Ectodermal cell (in vitro differentiated cells): ENCODE data around the gene LIN7A.

ENCODE experiments used
- H3K27ac ChIP-seq: 2 replicates; pipeline ENCODE4 v1.7.0; 2013; ENCODE audit warnings: mild to moderate bottlenecking, low read depth, low read length; ENCODE audit not compliant: insufficient read depth, poor library complexity, severe bottlenecking
- H3K27me3 ChIP-seq: 2 replicates; pipeline ENCODE4 v1.7.0; 2013; ENCODE audit warnings: mild to moderate bottlenecking, low read length; ENCODE audit not compliant: insufficient read depth, control insufficient read depth, poor library complexity, severe bottlenecking
- H3K36me3 ChIP-seq: one replicate; pipeline ENCODE4 v1.7.0; 2013; ENCODE audit warnings: low read length; ENCODE audit not compliant: control insufficient read depth, insufficient read depth
- H3K4me1 ChIP-seq: one replicate; pipeline ENCODE4 v1.7.0; 2013; ENCODE audit warnings: low read length; ENCODE audit not compliant: control insufficient read depth, insufficient read depth
- H3K4me3 ChIP-seq: 2 replicates; pipeline ENCODE4 v1.7.0; 2013; ENCODE audit warnings: low read depth, low read length, control low read depth; ENCODE audit not compliant: insufficient read depth
- H3K9me3 ChIP-seq: 2 replicates; pipeline ENCODE4 v1.7.0; 2013; ENCODE audit warnings: mild to moderate bottlenecking, low read length, moderate library complexity; ENCODE audit not compliant: control insufficient read depth
- WGBS, 2 experiments: methylation state at CpG; one replicate each; pipeline ENCODE4 v1.1.7; 2013; ENCODE audit warnings: missing lambda C conversion rate in 2 of 2; 5-methylcytosine and 5-hydroxymethylcytosine counted together

Gene LIN7A

GRCh38 chr12:80952443-80952842, 14.7 kb upstream of the LIN7A start:
- Histone ChIP-seq H3K27me3 (no peaks in the 10 kb centered on the region), H3K4me3 (no peak overlapping the region), H3K27ac (no peak overlapping the region), H3K9me3 (no peaks in the 10 kb centered on the region), H3K4me1 (no peaks in the 10 kb centered on the region), H3K36me3 (no peaks in the 10 kb centered on the region)

DNA sequence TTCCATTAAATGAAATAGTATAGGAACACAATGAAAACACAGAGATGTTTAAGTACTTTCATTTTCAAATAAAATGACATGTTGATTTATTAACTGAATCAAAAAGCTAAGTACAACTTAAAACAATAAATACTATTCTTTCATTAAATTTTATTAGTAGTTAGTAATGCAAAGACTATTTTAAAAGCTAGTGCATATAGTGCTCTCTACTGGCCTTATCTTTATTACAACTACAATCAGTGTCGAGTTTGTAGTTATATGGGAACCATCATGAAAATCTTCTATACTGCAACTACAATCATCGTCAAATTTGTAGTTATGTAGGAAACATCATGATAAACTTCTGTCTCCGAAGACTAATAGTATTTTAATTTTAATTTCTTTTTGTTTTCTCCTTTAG, 8.9 kb upstream of the LIN7A start:
- H3K27me3 ChIP-seq = no peaks in the 10 kb centered on the region
- no peak overlapping the region for H3K4me3 ChIP-seq
- WGBS, 2 experiments = 67 to 80% methylated on average over 1 of the region's 3 CpGs
- no peak overlapping the region for H3K27ac ChIP-seq
- no peaks in the 10 kb centered on the region for H3K9me3 ChIP-seq
- no peaks in the 10 kb centered on the region for H3K4me1 ChIP-seq
- no peaks in the 10 kb centered on the region for H3K36me3 ChIP-seq

DNA sequence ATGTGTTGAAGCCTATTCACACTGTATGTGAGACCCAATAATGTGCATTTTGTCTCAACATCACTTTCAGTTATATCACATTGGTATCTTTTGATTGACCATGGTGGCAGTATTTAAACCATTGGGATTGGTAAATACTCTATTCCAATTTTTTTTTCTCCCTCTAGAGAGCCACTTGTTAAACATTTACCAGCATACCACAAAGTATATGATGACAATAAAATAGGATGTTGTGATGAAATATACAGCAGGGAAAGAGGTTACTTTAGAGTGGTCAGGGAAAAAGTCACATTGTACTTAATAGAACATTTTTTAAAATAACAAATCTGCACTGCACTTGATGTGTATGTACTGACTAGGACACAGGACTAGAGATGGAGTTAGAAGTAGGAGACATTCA, 5.6 kb upstream of the LIN7A start:
- no peaks in the 10 kb centered on the region for H3K9me3 ChIP-seq
- H3K27ac ChIP-seq = no peak overlapping the region
- H3K27me3 ChIP-seq = peaks cover 9% of the 10 kb centered on the region
- H3K4me3 ChIP-seq = no peak overlapping the region
- H3K4me1 ChIP-seq = no peaks in the 10 kb centered on the region
- H3K36me3 ChIP-seq = no peaks in the 10 kb centered on the region

DNA sequence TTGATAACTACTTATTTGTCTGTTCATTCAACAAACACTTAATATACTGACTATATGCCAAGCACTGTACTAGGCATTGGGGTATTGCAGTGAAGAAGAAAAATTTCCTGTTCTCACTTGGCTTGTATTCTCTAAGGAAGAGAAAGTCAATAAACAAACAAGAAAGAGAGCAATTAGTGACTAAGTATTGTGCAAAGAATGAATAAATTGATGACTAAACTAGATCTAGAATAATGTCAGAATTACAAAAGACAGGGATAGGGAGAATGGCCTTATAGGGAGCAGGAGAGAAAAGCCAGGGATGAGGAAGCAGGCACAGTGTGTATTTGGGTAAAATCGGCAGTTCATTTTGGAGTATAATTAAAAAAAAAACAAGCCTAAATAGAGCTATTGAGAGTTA, 4.2 kb upstream of the LIN7A start:
- Histone ChIP-seq H3K27ac (no peak overlapping the region), H3K9me3 (no peaks in the 10 kb centered on the region), H3K4me3 (no peak overlapping the region), H3K4me1 (no peaks in the 10 kb centered on the region), H3K36me3 (no peaks in the 10 kb centered on the region), H3K27me3 (peaks cover 21% of the 10 kb centered on the region)
- WGBS, 2 experiments = 92% methylated on average over 1 of the region's 1 CpG

GRCh38 chr12:80939231-80939950, 1.7 kb upstream of the LIN7A start:
- no peaks in the 10 kb centered on the region for H3K4me1 ChIP-seq
- no peaks in the 10 kb centered on the region for H3K9me3 ChIP-seq
- 75 to 79% methylated on average over 5 to 7 of the region's 7 CpGs for WGBS, 2 experiments
- no peak overlapping the region for H3K27ac ChIP-seq
- H3K36me3 ChIP-seq = no peaks in the 10 kb centered on the region
- H3K27me3 ChIP-seq = peaks cover 24% of the 10 kb centered on the region
- H3K4me3 ChIP-seq = no peak overlapping the region

DNA sequence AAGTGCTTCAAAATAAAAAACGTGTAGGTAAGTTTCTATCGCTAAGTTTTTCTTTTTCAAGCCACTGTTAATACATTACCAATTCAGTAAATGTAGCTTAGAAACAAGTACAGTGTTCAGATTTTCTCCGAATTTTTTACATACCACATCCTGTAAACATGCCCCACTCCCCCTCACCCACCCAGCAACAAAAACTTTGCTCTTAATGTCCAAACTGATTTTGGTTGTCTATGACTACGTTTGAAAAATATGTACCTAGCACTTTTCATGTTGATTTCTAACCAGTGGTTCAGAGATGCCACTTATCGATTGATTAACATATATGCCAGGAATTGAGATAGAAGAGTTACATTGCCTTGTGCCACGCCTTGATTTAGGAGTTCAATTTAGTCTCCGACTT, 663 bp upstream of the LIN7A start:
- H3K36me3 ChIP-seq = no peaks in the 10 kb centered on the region
- WGBS, 2 experiments = 66 to 67% methylated on average over 7 of the region's 7 CpGs
- no peaks in the 10 kb centered on the region for H3K9me3 ChIP-seq
- H3K27me3 ChIP-seq = peaks cover 24% of the 10 kb centered on the region
- no peaks in the 10 kb centered on the region for H3K4me1 ChIP-seq
- no peak overlapping the region for H3K27ac ChIP-seq
- no peak overlapping the region for H3K4me3 ChIP-seq

GRCh38 chr12:80936642-80937390, 918 bp downstream of the LIN7A start:
- Histone ChIP-seq H3K4me1 (no peaks in the 10 kb centered on the region), H3K36me3 (no peaks in the 10 kb centered on the region), H3K9me3 (no peaks in the 10 kb centered on the region), H3K27me3 (peaks cover 24% of the 10 kb centered on the region), H3K27ac (no peak overlapping the region), H3K4me3 (peak overlapping the region; percentile 80)
- WGBS, 2 experiments = 0% methylated on average over 67 of the region's 67 CpGs

DNA sequence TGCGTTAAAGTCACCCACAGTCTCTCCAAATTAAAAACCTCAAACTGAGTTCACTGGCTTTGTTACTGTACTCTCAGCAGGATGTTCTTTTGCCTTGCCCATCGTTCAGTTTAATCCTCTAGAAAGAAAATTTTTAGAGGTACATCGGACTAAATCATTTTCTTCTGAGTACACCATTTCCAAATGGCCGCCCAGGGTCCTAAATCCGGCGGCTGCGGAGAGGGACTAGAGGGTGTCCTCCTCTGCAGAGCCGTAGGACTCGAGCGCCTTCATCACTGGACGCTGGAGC, 1.4 kb downstream of the LIN7A start:
- Histone ChIP-seq H3K4me1 (no peaks in the 10 kb centered on the region), H3K9me3 (no peaks in the 10 kb centered on the region), H3K36me3 (no peaks in the 10 kb centered on the region), H3K27me3 (peaks cover 24% of the 10 kb centered on the region), H3K27ac (no peak overlapping the region), H3K4me3 (peak overlapping the region; percentile 80)
- WGBS, 2 experiments = 0 to 1% methylated on average over 11 of the region's 11 CpGs

DNA sequence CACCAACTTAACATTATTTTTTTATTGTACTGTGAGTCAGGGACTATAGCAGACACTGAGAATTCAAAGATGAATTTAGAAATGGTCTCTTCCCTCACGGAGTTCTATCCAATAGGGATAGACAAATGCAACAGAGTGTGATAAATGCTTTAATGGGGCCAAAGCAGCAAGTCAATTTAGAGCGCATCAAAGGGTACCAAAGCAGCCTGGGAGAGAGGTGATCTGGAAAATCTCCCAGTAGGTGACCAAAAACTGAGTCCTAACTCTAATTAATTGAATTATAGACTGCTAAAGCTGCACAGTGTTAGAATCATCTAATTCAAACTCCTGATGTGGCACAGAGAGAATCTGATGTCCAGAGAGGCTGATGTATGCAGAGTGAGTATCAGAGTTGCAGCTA, 2.6 kb downstream of the LIN7A start:
- H3K27ac ChIP-seq = no peak overlapping the region
- no peaks in the 10 kb centered on the region for H3K9me3 ChIP-seq
- H3K27me3 ChIP-seq = peaks cover 24% of the 10 kb centered on the region
- no peaks in the 10 kb centered on the region for H3K4me1 ChIP-seq
- H3K4me3 ChIP-seq = no peak overlapping the region
- H3K36me3 ChIP-seq = no peaks in the 10 kb centered on the region
- 77 to 79% methylated on average over 2 of the region's 2 CpGs for WGBS, 2 experiments

- H3K4me1 ChIP-seq = no peaks in the 10 kb centered on the region
- 89 to 92% methylated on average over 1 of the region's 1 CpG for WGBS, 2 experiments
These were observed 11.8 kb downstream of the LIN7A start for GRCh38 chr12:80925983-80926382.

More at GRCh38 chr12:80925983-80926382, 11.8 kb downstream of the LIN7A start:
- H3K36me3 ChIP-seq = no peaks in the 10 kb centered on the region
- no peak overlapping the region for H3K4me3 ChIP-seq
- no peaks in the 10 kb centered on the region for H3K9me3 ChIP-seq
- H3K27ac ChIP-seq = no peak overlapping the region
- H3K27me3 ChIP-seq = no peaks in the 10 kb centered on the region
